Liver (tissue), 9 donors: ENCODE measurements around the gene YY1. TPM values are rescaled to one million over a fixed set of nuclear protein-coding genes. Genes with fewer than 3 reads are reported as not detected.
A peak's percentile ranks its signal among the peaks of the same experiment; 100 is the strongest.

Experiments
- DNase-seq: peaks from one replicate; pipeline ENCODE4 v3.0.0-alpha.2; 2017; ENCODE audit warnings: low spot score
- H3K27ac ChIP-seq, 2 donors: one replicate each; pipeline ENCODE4 v1.7.0; 2013; ENCODE audit warnings: inconsistent platforms in 2 of 2, low read length in 2 of 2, control low read depth in 1 of 2, low read depth in 1 of 2, mild to moderate bottlenecking in 1 of 2
- H3K27me3 ChIP-seq, 4 donors: one replicate each; pipeline versions ENCODE4 v1.6.1 to v1.7.0; 2013; ENCODE audit warnings: low read length in 3 of 4, inconsistent platforms in 1 of 4, mild to moderate bottlenecking in 1 of 4, moderate library complexity in 1 of 4; ENCODE audit not compliant: control insufficient read depth in 4 of 4, insufficient read depth in 4 of 4
- H3K36me3 ChIP-seq, 4 donors: one replicate each; pipeline versions ENCODE4 v1.6.1 to v1.7.0; 2013; ENCODE audit warnings: low read length in 3 of 4, mild to moderate bottlenecking in 3 of 4, low read depth in 1 of 4, moderate library complexity in 1 of 4; ENCODE audit not compliant: control insufficient read depth in 4 of 4, insufficient read depth in 3 of 4
- H3K4me1 ChIP-seq, 4 donors: one replicate each; pipeline versions ENCODE4 v1.6.1 to v1.7.0; 2013; ENCODE audit warnings: low read length in 3 of 4, mild to moderate bottlenecking in 3 of 4, moderate library complexity in 1 of 4; ENCODE audit not compliant: control insufficient read depth in 4 of 4, insufficient read depth in 4 of 4
- H3K4me3 ChIP-seq, 3 donors: one replicate each; pipeline versions ENCODE4 v1.6.1 to v1.7.0; 2013; ENCODE audit warnings: low read length in 3 of 3, control low read depth in 1 of 3, low read depth in 1 of 3, mild to moderate bottlenecking in 1 of 3
- H3K9ac ChIP-seq, 2 donors: one replicate each; pipeline ENCODE4 v1.7.0; 2013; ENCODE audit warnings: low read length in 2 of 2, mild to moderate bottlenecking in 2 of 2, moderate library complexity in 2 of 2, control low read depth in 1 of 2, low read depth in 1 of 2
- H3K9me3 ChIP-seq, 4 donors: one replicate each; pipeline versions ENCODE4 v1.6.1 to v1.7.0; 2013; ENCODE audit warnings: low read length in 3 of 4; ENCODE audit not compliant: control insufficient read depth in 4 of 4
- EGR1 ChIP-seq, 2 donors: IDR thresholded peaks; 2 replicates each; pipeline ENCODE4 v1.6.1; 2016 to 2018; ENCODE audit warnings: antibody characterized with exemption in 2 of 2, low read depth in 2 of 2
- FOXA1 ChIP-seq: IDR thresholded peaks from 2 replicates; pipeline ENCODE4 v1.6.1; 2016; ENCODE audit warnings: antibody characterized with exemption
- FOXA2 ChIP-seq: IDR thresholded peaks from 2 replicates; pipeline ENCODE4 v1.6.1; 2016; ENCODE audit warnings: antibody characterized with exemption
- GABPA ChIP-seq, 2 donors: IDR thresholded peaks in 1 of 2; conservative IDR thresholded peaks in 1 of 2; 2 replicates each; pipeline ENCODE4 v1.6.1; 2016; ENCODE audit warnings: antibody characterized with exemption in 2 of 2, mild to moderate bottlenecking in 1 of 2, moderate library complexity in 1 of 2
- HNF4A ChIP-seq, 2 donors: conservative IDR thresholded peaks; 2 replicates each; pipeline ENCODE4 v1.6.1; 2016; ENCODE audit warnings: antibody characterized with exemption in 2 of 2, mild to moderate bottlenecking in 2 of 2
- HNF4G ChIP-seq: IDR thresholded peaks from 2 replicates; pipeline ENCODE4 v1.6.1; 2016; ENCODE audit warnings: antibody characterized with exemption
- JUND ChIP-seq, 2 donors: IDR thresholded peaks; 2 replicates each; pipeline ENCODE4 v1.6.1; 2016; ENCODE audit warnings: antibody characterized with exemption in 2 of 2
- NR2F2 ChIP-seq: IDR thresholded peaks from 2 replicates; pipeline ENCODE4 v1.6.1; 2016; ENCODE audit warnings: antibody characterized with exemption
- RAD21 ChIP-seq, 2 donors: IDR thresholded peaks; 2 replicates each; pipeline ENCODE4 v1.6.1; 2016; ENCODE audit warnings: antibody characterized with exemption in 2 of 2, mild to moderate bottlenecking in 2 of 2
- RXRA ChIP-seq, 2 donors: IDR thresholded peaks; 2 replicates each; pipeline ENCODE4 v1.6.1; 2017 to 2018; ENCODE audit warnings: antibody characterized with exemption in 2 of 2, mild to moderate bottlenecking in 1 of 2
- SP1 ChIP-seq: IDR thresholded peaks from 2 replicates; pipeline ENCODE4 v1.6.1; 2018; ENCODE audit warnings: antibody characterized with exemption, mild to moderate bottlenecking
- TAF1 ChIP-seq: conservative IDR thresholded peaks from 2 replicates; pipeline ENCODE4 v1.6.1; 2016; ENCODE audit warnings: antibody characterized with exemption, mild to moderate bottlenecking
- YY1 ChIP-seq: IDR thresholded peaks from 2 replicates; pipeline ENCODE4 v1.6.1; 2016; ENCODE audit warnings: antibody characterized with exemption, mild to moderate bottlenecking
- WGBS: extraction: QIAGEN DNeasy Blood & Tissue Kit; methylation state at CpG from one replicate; pipeline ENCODE4 v1.1.7; 2013; 5-methylcytosine and 5-hydroxymethylcytosine counted together
- polyA plus RNA-seq, 2 donors: library from polyadenylated mRNA; stranded (reverse) in 1 of 2; unstranded in 1 of 2; fragments of 200-250 nt in 1 of 2; fragments of >200 nt in 1 of 2; fragmentation: Nextera tagmentation in 1 of 2; extraction: Ambion mirVana in 1 of 2; gene quantifications; one replicate each; pipeline versions ENCODE4 v1.2.1 to v1.2.3, GENCODE V29; 2013 to 2015
- total RNA-seq, 2 donors: library from RNA; depleted of rRNA; stranded (reverse); fragments of >200 nt; gene quantifications; one replicate each; pipeline ENCODE4 v1.2.3, GENCODE V29; 2014
- TF ChIP-seq, protein P1 (sequence below): fragments of 150-350 bp; IDR thresholded peaks from 2 replicates; pipeline ENCODE4 v1.5.1; 2017; ENCODE audit warnings: improper control_type of control experiment, low read depth, low read length; ENCODE audit not compliant: missing input control
- TF ChIP-seq, protein P2 (sequence below): IDR thresholded peaks from 2 replicates; pipeline ENCODE4 v1.6.1; 2016; ENCODE audit warnings: antibody characterized with exemption
- TF ChIP-seq, protein P3 (sequence below): IDR thresholded peaks from 2 replicates; pipeline ENCODE4 v1.6.1; 2016; ENCODE audit warnings: antibody characterized with exemption, mild to moderate bottlenecking
- TF ChIP-seq, protein P4 (sequence below): IDR thresholded peaks from 2 replicates; pipeline ENCODE4 v1.6.1; 2016; ENCODE audit warnings: antibody characterized with exemption
- TF ChIP-seq, protein P5 (sequence below): IDR thresholded peaks from 2 replicates; pipeline ENCODE4 v1.6.1; 2016; ENCODE audit warnings: antibody characterized with exemption
- donor health status: healthy.
- donor health status: healthy.
- donor health status: healthy.
- donor health status: healthy.
- donor health status: healthy.

Gene YY1
- total and polyA plus RNA-seq, 4 donors = 15.8 to 37.4 (median 28.8) TPM

DNA sequence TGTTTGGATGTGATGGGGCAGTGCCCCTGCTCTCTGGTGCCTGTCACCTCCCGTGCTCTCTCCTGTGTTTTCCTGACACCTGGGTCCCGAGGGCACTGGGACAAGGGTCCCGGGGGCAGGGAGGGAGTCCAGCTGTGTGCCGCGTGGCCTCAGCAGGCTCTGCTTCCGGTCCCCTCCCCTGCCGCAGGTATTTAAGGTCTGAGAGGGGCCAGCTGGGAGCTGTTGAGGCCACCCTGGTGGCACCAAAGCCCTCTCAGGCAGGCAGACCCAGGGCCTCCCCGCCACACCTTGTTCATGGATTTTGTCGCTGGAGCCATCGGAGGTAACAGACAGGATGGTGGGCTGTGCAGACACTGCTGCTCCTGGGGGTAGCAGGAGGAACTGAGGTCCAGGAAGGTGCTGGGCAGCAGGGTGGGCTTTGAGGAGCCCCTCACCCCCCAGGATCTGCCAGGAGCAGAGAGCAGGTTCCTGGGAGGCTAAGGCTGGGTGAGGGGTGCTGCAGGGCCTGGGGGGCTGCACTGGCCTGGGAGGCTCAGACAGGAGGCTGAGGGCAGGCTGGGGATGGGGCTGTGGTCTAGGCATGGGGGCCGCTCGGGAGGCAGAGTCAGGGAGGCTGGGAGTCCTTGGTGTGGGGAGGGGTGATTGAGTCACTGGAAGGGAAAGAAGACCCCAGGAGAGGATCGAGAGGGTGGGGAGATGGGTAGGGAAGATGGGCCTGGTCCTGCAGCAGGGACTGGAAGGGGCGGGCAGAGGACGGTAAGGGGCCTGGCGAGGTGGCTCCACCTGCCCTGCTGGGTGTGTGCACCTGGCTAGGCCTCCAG, 84.4 kb downstream of the YY1 start, which contains the start of gene SLC25A47:
SLC25A47 (plus strand) TSS at position 219 of the 821 bp plus-strand sequence; CDS start at position 295, 76 bp downstream.
- peak within 1 kb of the TSS; percentile 83 to 88 (median 87) for H3K4me3 ChIP-seq
- DNase-seq = peak; percentile 71
- TF ChIP-seq, protein P1, sequence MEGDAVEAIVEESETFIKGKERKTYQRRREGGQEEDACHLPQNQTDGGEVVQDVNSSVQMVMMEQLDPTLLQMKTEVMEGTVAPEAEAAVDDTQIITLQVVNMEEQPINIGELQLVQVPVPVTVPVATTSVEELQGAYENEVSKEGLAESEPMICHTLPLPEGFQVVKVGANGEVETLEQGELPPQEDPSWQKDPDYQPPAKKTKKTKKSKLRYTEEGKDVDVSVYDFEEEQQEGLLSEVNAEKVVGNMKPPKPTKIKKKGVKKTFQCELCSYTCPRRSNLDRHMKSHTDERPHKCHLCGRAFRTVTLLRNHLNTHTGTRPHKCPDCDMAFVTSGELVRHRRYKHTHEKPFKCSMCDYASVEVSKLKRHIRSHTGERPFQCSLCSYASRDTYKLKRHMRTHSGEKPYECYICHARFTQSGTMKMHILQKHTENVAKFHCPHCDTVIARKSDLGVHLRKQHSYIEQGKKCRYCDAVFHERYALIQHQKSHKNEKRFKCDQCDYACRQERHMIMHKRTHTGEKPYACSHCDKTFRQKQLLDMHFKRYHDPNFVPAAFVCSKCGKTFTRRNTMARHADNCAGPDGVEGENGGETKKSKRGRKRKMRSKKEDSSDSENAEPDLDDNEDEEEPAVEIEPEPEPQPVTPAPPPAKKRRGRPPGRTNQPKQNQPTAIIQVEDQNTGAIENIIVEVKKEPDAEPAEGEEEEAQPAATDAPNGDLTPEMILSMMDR = peak; percentile 3
- TF ChIP-seq TAF1 (peak; percentile 79), HNF4G (peak; percentile 77), RXRA (IDR thresholded peaks at IDR 0.05) (peak; percentile 100), EGR1 (IDR thresholded peaks at IDR 0.05; ENCODE audit: low read depth in 2 of 2) (peak; percentile 40 to 77), GABPA (IDR thresholded peaks at IDR 0.05 in 1 of 2, conservative IDR thresholded peaks at IDR 0.05 in 1 of 2) (peak in 1 of 2 donors; percentile 82), RAD21 (IDR thresholded peaks at IDR 0.05) (peak; percentile 18 to 32), NR2F2 (peak; percentile 58), FOXA2 (peak; percentile 58), SP1 (peak; percentile 97), HNF4A (conservative IDR thresholded peaks at IDR 0.05) (peak; percentile 93 to 97), JUND (IDR thresholded peaks at IDR 0.05) (peak in 1 of 2 donors; percentile 61), YY1 (peak; percentile 76), FOXA1 (no peak)
- TF ChIP-seq, protein P2, sequence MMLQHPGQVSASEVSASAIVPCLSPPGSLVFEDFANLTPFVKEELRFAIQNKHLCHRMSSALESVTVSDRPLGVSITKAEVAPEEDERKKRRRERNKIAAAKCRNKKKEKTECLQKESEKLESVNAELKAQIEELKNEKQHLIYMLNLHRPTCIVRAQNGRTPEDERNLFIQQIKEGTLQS = no peak
- TF ChIP-seq, protein P3, sequence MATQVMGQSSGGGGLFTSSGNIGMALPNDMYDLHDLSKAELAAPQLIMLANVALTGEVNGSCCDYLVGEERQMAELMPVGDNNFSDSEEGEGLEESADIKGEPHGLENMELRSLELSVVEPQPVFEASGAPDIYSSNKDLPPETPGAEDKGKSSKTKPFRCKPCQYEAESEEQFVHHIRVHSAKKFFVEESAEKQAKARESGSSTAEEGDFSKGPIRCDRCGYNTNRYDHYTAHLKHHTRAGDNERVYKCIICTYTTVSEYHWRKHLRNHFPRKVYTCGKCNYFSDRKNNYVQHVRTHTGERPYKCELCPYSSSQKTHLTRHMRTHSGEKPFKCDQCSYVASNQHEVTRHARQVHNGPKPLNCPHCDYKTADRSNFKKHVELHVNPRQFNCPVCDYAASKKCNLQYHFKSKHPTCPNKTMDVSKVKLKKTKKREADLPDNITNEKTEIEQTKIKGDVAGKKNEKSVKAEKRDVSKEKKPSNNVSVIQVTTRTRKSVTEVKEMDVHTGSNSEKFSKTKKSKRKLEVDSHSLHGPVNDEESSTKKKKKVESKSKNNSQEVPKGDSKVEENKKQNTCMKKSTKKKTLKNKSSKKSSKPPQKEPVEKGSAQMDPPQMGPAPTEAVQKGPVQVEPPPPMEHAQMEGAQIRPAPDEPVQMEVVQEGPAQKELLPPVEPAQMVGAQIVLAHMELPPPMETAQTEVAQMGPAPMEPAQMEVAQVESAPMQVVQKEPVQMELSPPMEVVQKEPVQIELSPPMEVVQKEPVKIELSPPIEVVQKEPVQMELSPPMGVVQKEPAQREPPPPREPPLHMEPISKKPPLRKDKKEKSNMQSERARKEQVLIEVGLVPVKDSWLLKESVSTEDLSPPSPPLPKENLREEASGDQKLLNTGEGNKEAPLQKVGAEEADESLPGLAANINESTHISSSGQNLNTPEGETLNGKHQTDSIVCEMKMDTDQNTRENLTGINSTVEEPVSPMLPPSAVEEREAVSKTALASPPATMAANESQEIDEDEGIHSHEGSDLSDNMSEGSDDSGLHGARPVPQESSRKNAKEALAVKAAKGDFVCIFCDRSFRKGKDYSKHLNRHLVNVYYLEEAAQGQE = peak; percentile 83
- TF ChIP-seq, protein P4, sequence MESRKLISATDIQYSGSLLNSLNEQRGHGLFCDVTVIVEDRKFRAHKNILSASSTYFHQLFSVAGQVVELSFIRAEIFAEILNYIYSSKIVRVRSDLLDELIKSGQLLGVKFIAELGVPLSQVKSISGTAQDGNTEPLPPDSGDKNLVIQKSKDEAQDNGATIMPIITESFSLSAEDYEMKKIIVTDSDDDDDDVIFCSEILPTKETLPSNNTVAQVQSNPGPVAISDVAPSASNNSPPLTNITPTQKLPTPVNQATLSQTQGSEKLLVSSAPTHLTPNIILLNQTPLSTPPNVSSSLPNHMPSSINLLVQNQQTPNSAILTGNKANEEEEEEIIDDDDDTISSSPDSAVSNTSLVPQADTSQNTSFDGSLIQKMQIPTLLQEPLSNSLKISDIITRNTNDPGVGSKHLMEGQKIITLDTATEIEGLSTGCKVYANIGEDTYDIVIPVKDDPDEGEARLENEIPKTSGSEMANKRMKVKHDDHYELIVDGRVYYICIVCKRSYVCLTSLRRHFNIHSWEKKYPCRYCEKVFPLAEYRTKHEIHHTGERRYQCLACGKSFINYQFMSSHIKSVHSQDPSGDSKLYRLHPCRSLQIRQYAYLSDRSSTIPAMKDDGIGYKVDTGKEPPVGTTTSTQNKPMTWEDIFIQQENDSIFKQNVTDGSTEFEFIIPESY = peak; percentile 79
- TF ChIP-seq, protein P5, sequence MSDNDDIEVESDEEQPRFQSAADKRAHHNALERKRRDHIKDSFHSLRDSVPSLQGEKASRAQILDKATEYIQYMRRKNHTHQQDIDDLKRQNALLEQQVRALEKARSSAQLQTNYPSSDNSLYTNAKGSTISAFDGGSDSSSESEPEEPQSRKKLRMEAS = peak; percentile 87
- peak within 1 kb of the TSS; percentile 91 to 93 for H3K9ac ChIP-seq
- 39% methylated on average over 16 of the region's 16 CpGs for WGBS
- H3K27me3 ChIP-seq = no peaks in the 10 kb centered on the region
- peaks cover 1 to 8% (median 7%) of the 10 kb centered on the region in 4 donors for H3K36me3 ChIP-seq
- H3K9me3 ChIP-seq = no peaks in the 10 kb centered on the region
- H3K27ac ChIP-seq = peak within 1 kb of the TSS; percentile 71 to 94
- H3K4me1 ChIP-seq = peaks cover 24 to 58% (median 48%) of the 10 kb centered on the region in 4 donors
